PC-3 (cell line): ENCODE data around the gene TAGLN. TPM values are rescaled to one million over a fixed set of nuclear protein-coding genes. Genes with fewer than 3 reads are reported as not detected.

Experiments used
- ATAC-seq: fragments of 200-7000 bp; cut with Tn5 transposase; 2 replicates; pipeline ENCODE4 v1.9.1; 2020; ENCODE audit warnings: mild to moderate bottlenecking, moderate library complexity
- BruUV-seq: library from RNA; stranded (reverse); fragments of 400-500 nt; replicated peaks from 2 replicates; lab custom pipeline; 2021; lab: Mats Ljungman, UMichigan
- CTCF ChIA-PET: fragments of 300-600 bp; sonication (Branson Sonifier 250); formaldehyde crosslinking; loops from one replicate; lab custom pipeline; 2022; ENCODE audit warnings: antibody characterized with exemption; lab: Charles Lee
- POLR2A ChIA-PET: fragments of 300-600 bp; sonication (Branson Sonifier 250); formaldehyde crosslinking; loops from one replicate; lab custom pipeline; 2022; ENCODE audit warnings: antibody characterized with exemption; ENCODE audit not compliant: unreplicated experiment; lab: Charles Lee
- DNase-seq: peaks from one replicate; pipeline ENCODE4 v3.0.0-alpha.2; 2015
- H2AFZ ChIP-seq: fragments of 300-600 bp; sonication (generic); 2 replicates; pipeline ENCODE4 v1.6.0; 2016; ENCODE audit warnings: antibody characterized with exemption, low read length
- H3F3A ChIP-seq: fragments of 300-600 bp; sonication (generic); one replicate; pipeline ENCODE4 v1.6.0; 2017; ENCODE audit warnings: antibody characterized with exemption, low read length, control low read depth, mild to moderate bottlenecking; ENCODE audit not compliant: unreplicated experiment
- H3K27ac ChIP-seq: fragments of 300-600 bp; sonication (generic); 2 replicates; pipeline ENCODE4 v1.5.1; 2016; ENCODE audit warnings: mild to moderate bottlenecking, low read length
- H3K27me3 ChIP-seq: fragments of 300-600 bp; sonication (generic); 2 replicates; pipeline ENCODE4 v1.6.1; 2016; ENCODE audit warnings: low read length, mixed read lengths
- H3K36me3 ChIP-seq: fragments of 300-600 bp; sonication (generic); 2 replicates; pipeline ENCODE4 v1.6.1; 2016; ENCODE audit warnings: low read depth, mixed run types, low read length, mixed read lengths
- H3K4me1 ChIP-seq: fragments of 300-600 bp; sonication (generic); 2 replicates; pipeline ENCODE4 v1.5.1; 2016; ENCODE audit warnings: low read length; ENCODE audit not compliant: insufficient read depth
- H3K4me2 ChIP-seq: fragments of 300-600 bp; sonication (generic); 2 replicates; pipeline ENCODE4 v1.6.0; 2016; ENCODE audit warnings: low read length
- H3K4me3 ChIP-seq: fragments of 300-600 bp; sonication (generic); 2 replicates; pipeline ENCODE4 v1.5.1; 2016; ENCODE audit warnings: mild to moderate bottlenecking, low read length, mixed read lengths
- H3K79me2 ChIP-seq: fragments of 300-600 bp; sonication (generic); 2 replicates; pipeline ENCODE4 v1.6.1; 2017; ENCODE audit warnings: low read length, mixed read lengths
- H3K9ac ChIP-seq: fragments of 300-600 bp; sonication (generic); 2 replicates; pipeline ENCODE4 v1.6.0; 2016; ENCODE audit warnings: mild to moderate bottlenecking, low read length
- H3K9me2 ChIP-seq: fragments of 300-600 bp; sonication (generic); replicated peaks from 2 replicates; pipeline ENCODE4 v1.6.1; 2016; ENCODE audit warnings: mixed run types, low read length, mixed read lengths
- H3K9me3 ChIP-seq: fragments of 300-600 bp; sonication (generic); 2 replicates; pipeline ENCODE4 v1.6.1; 2016; ENCODE audit warnings: low read length, mixed read lengths
- H4K20me1 ChIP-seq: fragments of 300-600 bp; sonication (generic); 2 replicates; pipeline ENCODE4 v1.6.1; 2016; ENCODE audit warnings: low read length, mixed read lengths
- CTCF ChIP-seq: fragments of 300-600 bp; sonication (generic); conservative IDR thresholded peaks from 2 replicates; pipeline ENCODE4 v1.5.1; 2017; ENCODE audit warnings: antibody characterized with exemption, low read depth, mild to moderate bottlenecking, low read length
- EZH2 ChIP-seq: fragments of 300-600 bp; sonication (generic); IDR thresholded peaks from one replicate; pipeline ENCODE4 v1.6.1; 2017; ENCODE audit warnings: antibody characterized with exemption, mild to moderate bottlenecking, low read length; ENCODE audit not compliant: unreplicated experiment
- EZH2phosphoT487 ChIP-seq: fragments of 300-600 bp; sonication (generic); IDR thresholded peaks from 2 replicates; pipeline ENCODE4 v1.6.1; 2018; ENCODE audit warnings: mild to moderate bottlenecking, antibody characterized with exemption, low read length, borderline replicate concordance
- intact Hi-C: fragments of 100-400 bp; cut with micrococcal nuclease; formaldehyde crosslinking; loops from 2 replicates; pipeline ENCODE4 v1.9.0; 2023
- total RNA-seq: library from RNA; depleted of rRNA; stranded (reverse); fragments of >200 nt; gene quantifications from 2 replicates; pipeline ENCODE4 v1.2.3, GENCODE V29; 2014; rRNA removed

TAGLN gene
- total RNA-seq, 1 experiment from 2014 or later, result 10.3 TPM

GRCh38 chr11:117256573-117256972, 57.4 kb downstream of the TAGLN start:
- Histone ChIP-seq H3K9ac (no peak overlapping the region), H3K27ac (peak overlapping the region; percentile 37), H3K4me1 (peaks cover 36% of the 10 kb centered on the region), H4K20me1 (no peaks in the 10 kb centered on the region; the same call in 1 of the 2 replicates), H3K4me3 (no peak overlapping the region), H3K9me3 (no peaks in the 10 kb centered on the region), H3K4me2 (0 out of 2 replicates have a peak overlapping the region, but pooled peaks have one; percentile 5), H3K27me3 (no peaks in the 10 kb centered on the region), H3F3A (peaks cover 8% of the 10 kb centered on the region), H3K9me2 (no peaks in the 10 kb centered on the region), H2AFZ (no peak overlapping the region), H3K36me3 (no peaks in the 10 kb centered on the region), H3K79me2 (no peaks in the 10 kb centered on the region)
- BruUV-seq, result no TSS peak
- intact Hi-C loops, result no loop called here
- DNase-seq (peak; percentile 74), ATAC-seq (peak; percentile 60)
- ChIA-PET POLR2A (interaction anchor here (0.5 kb wide), 1 partner anchor 27 kb away, joined by 3 read pairs; no protein-coding TSS in a partner anchor), CTCF (interaction anchor here (0.7 kb wide), 1 partner anchor 13 kb away, joined by 7 read pairs; no protein-coding TSS in a partner anchor)
- TF ChIP-seq CTCF, result no peak
- no peak for TF ChIP-seq EZH2
- no peak for TF ChIP-seq EZH2phosphoT487

Other genes starting within 250 kb of the TAGLN start
- gene SIK3, start 100.9 kb upstream of the TAGLN start, total RNA-seq, result 14.5 and 17.4 TPM in 2 replicates
- gene PAFAH1B2, start 55.1 kb upstream of the TAGLN start, total RNA-seq, result 88.6 and 91.6 TPM in 2 replicates
- gene SIDT2, start 20.6 kb upstream of the TAGLN start, total RNA-seq, result 13.6 and 22.7 TPM in 2 replicates
- gene PCSK7, start 32.7 kb downstream of the TAGLN start, total RNA-seq, result 43.6 and 55.1 TPM in 2 replicates
- 7.4 TPM in 2 replicates for gene RNF214, start 33.3 kb downstream of the TAGLN start, total RNA-seq
- 3.6 and 3.7 TPM in 2 replicates for gene BACE1-AS, start 92.0 kb downstream of the TAGLN start, total RNA-seq
- 16.8 and 27.7 TPM in 2 replicates for gene BACE1, start 116.9 kb downstream of the TAGLN start, total RNA-seq
- gene CEP164, start 128.5 kb downstream of the TAGLN start, total RNA-seq, result 43.7 and 51.1 TPM in 2 replicates